ENCODE data around the gene TRIO. TPM values are rescaled to one million over a fixed set of nuclear protein-coding genes. Genes with fewer than 3 reads are reported as not detected.

TRIO gene
- total RNA-seq, 2 donors from 2014 or later: 62.0 to 137 TPM

DNA sequence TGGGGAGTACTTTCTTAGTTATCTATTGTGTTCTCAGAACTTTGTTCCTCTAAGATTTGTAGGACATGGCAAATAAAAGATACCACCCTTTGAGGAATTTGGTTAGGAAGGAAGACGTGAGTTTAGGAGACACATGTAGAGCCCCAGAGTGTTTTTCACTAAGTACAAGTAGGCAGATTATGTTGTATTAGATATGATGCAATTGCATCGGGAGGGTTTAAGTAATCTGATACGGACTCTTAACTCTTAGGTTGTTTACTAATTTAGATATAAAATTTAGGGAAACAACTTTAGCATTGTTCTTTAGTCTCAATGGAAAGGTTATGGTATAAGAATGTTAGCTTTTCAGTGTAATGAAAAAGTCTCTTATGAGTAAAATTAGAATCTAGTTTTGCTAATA is 84.4 kb downstream of the TRIO start:
- intact Hi-C loops (cut with DNase I): no loop called here
- no peaks in the 10 kb centered on the region for H3K9me3 ChIP-seq
- H3K36me3 ChIP-seq (replicated peaks in 1 of 2; ENCODE audit: insufficient read depth in 1 of 2, low read depth in 2 of 2): no peaks in the 10 kb centered on the region
- 25 to 29% methylated on average over 3 of the region's 3 CpGs for WGBS, 2 donors
- H3K27me3 ChIP-seq: no peaks in the 10 kb centered on the region
- TF ChIP-seq CTCF (IDR thresholded peaks at IDR 0.05): no peak
- H3K4me1 ChIP-seq: peaks cover 35% of the 10 kb centered on the region
- ATAC-seq: no peak
- no peak for DNase-seq
- H3K27ac ChIP-seq: peak overlapping the region in 2 of 4 donors; percentile 62 to 66
- no peak overlapping the region for H3K4me3 ChIP-seq

DNA sequence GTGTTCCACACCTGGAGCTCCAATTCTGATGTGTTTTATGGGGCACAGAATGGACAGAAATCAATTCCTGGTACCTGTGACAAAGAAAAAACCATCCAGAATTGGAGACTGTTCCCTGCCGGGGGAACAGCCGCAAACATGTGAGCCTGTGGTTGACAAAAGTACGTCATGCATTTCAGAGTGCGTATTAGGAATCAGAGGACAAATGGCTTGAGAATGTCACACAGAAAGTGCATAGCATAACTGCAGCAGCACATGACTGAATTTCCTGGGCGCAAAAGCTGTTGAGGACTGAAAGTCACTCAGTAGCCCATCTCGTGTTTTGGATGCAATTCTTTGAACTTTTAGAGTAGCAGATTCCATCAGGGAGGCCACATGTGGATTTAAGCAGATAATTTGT is 85.1 kb downstream of the TRIO start:
- ATAC-seq (no peak), DNase-seq (no peak)
- TF ChIP-seq CTCF (IDR thresholded peaks at IDR 0.05): no peak
- Histone ChIP-seq H3K4me3 (no peak overlapping the region), H3K36me3 (replicated peaks in 1 of 2; ENCODE audit: insufficient read depth in 1 of 2, low read depth in 2 of 2) (no peaks in the 10 kb centered on the region), H3K27ac (peak overlapping the region in 2 of 4 donors; percentile 62 to 66), H3K9me3 (no peaks in the 10 kb centered on the region), H3K4me1 (peaks cover 33% of the 10 kb centered on the region), H3K27me3 (no peaks in the 10 kb centered on the region)
- 92% methylated on average over 6 of the region's 6 CpGs for WGBS, 2 donors
- intact Hi-C loops (cut with DNase I): no loop called here

DNA sequence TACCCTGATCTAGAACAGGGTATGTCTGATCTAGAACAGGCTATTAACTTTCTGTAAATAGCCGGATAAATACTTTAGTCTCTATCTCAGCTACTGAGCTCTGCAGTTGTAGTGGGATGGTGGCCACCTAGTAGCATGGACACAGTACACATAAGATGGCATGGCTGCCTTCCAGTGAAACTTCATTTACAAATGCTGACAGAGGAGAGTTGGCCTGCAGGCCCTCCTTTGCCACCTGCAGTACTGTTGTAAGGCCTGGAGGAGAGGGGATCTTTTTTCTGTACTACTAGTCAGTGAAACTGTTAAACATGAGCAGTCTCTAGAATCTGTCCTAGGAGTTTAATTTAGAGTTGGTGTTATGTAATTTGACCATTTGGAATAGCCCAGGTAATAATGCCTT is 86.0 kb downstream of the TRIO start:
- WGBS, 2 donors: 86 to 88% methylated on average over 1 of the region's 1 CpG
- DNase-seq: no peak
- TF ChIP-seq POLR2A (IDR thresholded peaks at IDR 0.05): no peak
- no peak for TF ChIP-seq CTCF (IDR thresholded peaks at IDR 0.05)
- no peak for ATAC-seq
- intact Hi-C loops (cut with DNase I): no loop called here
- Histone ChIP-seq H3K4me1 (peaks cover 27% of the 10 kb centered on the region), H3K27ac (no peak overlapping the region), H3K36me3 (replicated peaks in 1 of 2; ENCODE audit: insufficient read depth in 1 of 2, low read depth in 2 of 2) (no peaks in the 10 kb centered on the region), H3K9me3 (no peaks in the 10 kb centered on the region), H3K4me3 (no peak overlapping the region), H3K27me3 (no peaks in the 10 kb centered on the region)

DNA sequence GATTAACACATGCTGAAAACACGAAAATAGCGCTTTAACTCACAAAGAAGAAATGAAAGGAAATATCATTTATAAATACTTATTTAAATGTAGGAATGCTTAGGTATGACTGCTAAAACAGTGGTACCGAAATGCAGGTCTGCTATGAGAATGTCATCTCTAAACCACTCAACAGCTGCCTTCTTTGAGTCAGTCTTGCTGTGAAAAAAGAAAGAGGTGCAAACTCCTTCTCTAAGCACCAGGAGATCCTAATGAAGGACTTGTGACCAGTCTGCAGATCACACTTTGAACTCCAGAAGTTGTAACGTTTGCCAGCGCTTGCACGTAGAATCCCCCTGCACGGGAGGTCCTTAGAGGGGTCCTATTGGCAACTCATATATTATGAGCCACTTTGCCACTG is 86.6 kb downstream of the TRIO start:
- no peaks in the 10 kb centered on the region for H3K36me3 ChIP-seq (replicated peaks in 1 of 2; ENCODE audit: insufficient read depth in 1 of 2, low read depth in 2 of 2)
- no peaks in the 10 kb centered on the region for H3K27me3 ChIP-seq
- DNase-seq: no peak
- no peak overlapping the region for H3K4me3 ChIP-seq
- no peaks in the 10 kb centered on the region for H3K9me3 ChIP-seq
- 76 to 94% methylated on average over 7 of the region's 7 CpGs for WGBS, 2 donors
- peaks cover 27% of the 10 kb centered on the region for H3K4me1 ChIP-seq
- ATAC-seq: no peak
- intact Hi-C loops (cut with DNase I): no loop called here
- H3K27ac ChIP-seq: no peak overlapping the region
- TF ChIP-seq POLR2A (IDR thresholded peaks at IDR 0.05): no peak
- no peak for TF ChIP-seq CTCF (IDR thresholded peaks at IDR 0.05)

- no peak for ATAC-seq
- no peaks in the 10 kb centered on the region for H3K27me3 ChIP-seq
- 89 to 95% methylated on average over 2 of the region's 2 CpGs for WGBS, 2 donors
- H3K27ac ChIP-seq: no peak overlapping the region
- intact Hi-C loops (cut with DNase I): no loop called here
- H3K9me3 ChIP-seq: no peaks in the 10 kb centered on the region
- DNase-seq: no peak
- TF ChIP-seq CTCF (IDR thresholded peaks at IDR 0.05) (no peak), POLR2A (IDR thresholded peaks at IDR 0.05) (no peak)
- H3K4me3 ChIP-seq: no peak overlapping the region
- H3K36me3 ChIP-seq (replicated peaks in 1 of 2; ENCODE audit: insufficient read depth in 1 of 2, low read depth in 2 of 2): no peaks in the 10 kb centered on the region
- peaks cover 24% of the 10 kb centered on the region for H3K4me1 ChIP-seq
These were observed 88.0 kb downstream of the TRIO start for GRCh38 chr5:14231156-14231555.
